22Rv1 (cell line): ENCODE data around the gene KCNJ6.

ENCODE experiments used
- H3K27ac ChIP-seq: fragments of 450-650 bp; 2 replicates; pipeline ENCODE4 v1.5.1; 2017
- CTCF ChIP-seq: fragments of 450-650 bp; IDR thresholded peaks from 2 replicates; pipeline ENCODE4 v1.5.1; 2017; ENCODE audit warnings: mild to moderate bottlenecking
- ZFX ChIP-seq: fragments of 450-650 bp; IDR thresholded peaks from 2 replicates; pipeline ENCODE4 v1.6.1; 2017; ENCODE audit warnings: antibody characterized with exemption, borderline replicate concordance

KCNJ6 gene

DNA sequence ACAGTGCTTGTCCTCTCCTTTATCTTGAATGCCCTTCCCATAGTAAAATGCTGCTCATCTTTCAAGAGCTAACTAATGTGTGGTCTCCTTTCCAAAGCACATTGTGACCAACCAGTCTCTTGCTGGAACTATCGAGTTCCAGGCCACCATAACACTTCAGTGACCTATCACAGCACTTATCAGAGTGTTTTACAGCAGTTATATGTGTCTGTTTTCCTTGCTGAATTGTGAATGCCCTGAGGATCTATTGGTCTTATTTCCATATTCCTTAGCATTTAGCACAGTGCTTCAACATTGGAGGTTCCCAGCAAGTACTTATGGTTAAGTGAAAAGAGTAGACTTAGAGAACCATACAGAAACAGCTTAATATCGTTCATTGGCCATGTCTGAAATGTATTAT, 285.4 kb downstream of the KCNJ6 start:
- no peak for TF ChIP-seq ZFX
- TF ChIP-seq CTCF, result no peak
- H3K27ac ChIP-seq, result no peak overlapping the region

- TF ChIP-seq ZFX (no peak), CTCF (no peak)
- H3K27ac ChIP-seq, result no peak overlapping the region
Observed at GRCh38 chr21:37628362-37628761, 287.9 kb downstream of the KCNJ6 start.

- no peak for TF ChIP-seq ZFX
- TF ChIP-seq CTCF, result no peak
- no peak overlapping the region for H3K27ac ChIP-seq
Observed at GRCh38 chr21:37627561-37627960, 288.7 kb downstream of the KCNJ6 start.

DNA sequence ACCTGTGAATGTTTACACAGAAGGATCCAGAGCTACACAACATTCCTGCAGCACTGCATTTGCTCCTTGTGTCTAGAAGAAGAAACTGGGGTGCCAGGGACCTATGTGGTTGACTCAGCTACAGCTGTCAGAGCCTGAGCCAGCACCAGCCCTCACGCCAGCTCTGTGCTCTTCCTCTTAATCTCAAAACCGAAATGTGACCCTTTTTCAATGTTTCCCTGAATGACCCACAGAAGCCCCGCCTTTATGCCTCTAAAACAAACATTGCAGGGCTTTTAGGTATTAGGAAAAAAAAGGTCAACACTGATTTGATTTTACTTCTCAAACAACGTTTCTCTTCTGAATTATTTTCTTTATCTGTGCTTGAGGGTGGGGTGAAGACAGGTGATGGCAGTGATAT, 289.2 kb downstream of the KCNJ6 start:
- H3K27ac ChIP-seq, result no peak overlapping the region
- TF ChIP-seq CTCF, result no peak
- TF ChIP-seq ZFX, result no peak

GRCh38 chr21:37626320-37626719, 289.9 kb downstream of the KCNJ6 start:
- no peak for TF ChIP-seq ZFX
- TF ChIP-seq CTCF, result no peak
- no peak overlapping the region for H3K27ac ChIP-seq

DNA sequence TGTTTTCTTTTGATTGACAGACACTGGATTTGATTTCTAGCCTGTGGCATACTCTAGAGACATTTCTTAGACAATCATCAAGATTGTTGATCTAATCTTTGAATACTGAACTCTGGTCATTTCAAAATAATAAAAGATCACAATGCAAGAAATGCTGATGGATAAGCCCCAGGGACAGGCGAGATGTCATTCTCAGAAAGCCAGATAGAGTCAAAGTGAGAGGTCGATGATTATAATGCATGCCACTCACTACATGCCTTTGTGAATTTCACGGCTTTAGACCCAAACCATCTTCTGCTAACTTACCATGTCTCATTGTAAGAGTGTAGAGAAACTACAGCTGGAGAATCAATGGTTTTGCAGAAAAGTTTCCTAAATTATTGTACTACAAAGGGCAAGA, 292.6 kb downstream of the KCNJ6 start:
- H3K27ac ChIP-seq, result no peak overlapping the region
- no peak for TF ChIP-seq CTCF
- no peak for TF ChIP-seq ZFX

- H3K27ac ChIP-seq, result no peak overlapping the region
- no peak for TF ChIP-seq CTCF
- TF ChIP-seq ZFX, result no peak
Observed at GRCh38 chr21:37623183-37623582, 293.1 kb downstream of the KCNJ6 start.
